GM12878 (cell line): ENCODE data around the gene NCAPD2. TPM values are rescaled to one million over a fixed set of nuclear protein-coding genes. Genes with fewer than 3 reads are reported as not detected.
"Not testable (repeated sequence)": the region's sequence is repeated elsewhere in the genome, so short reads cannot be mapped to it uniquely, and the experiment has no call there.

Source experiments
- ATAC-seq: fragments of 200-7000 bp; cut with Tn5 transposase; 3 replicates; pipeline ENCODE4 v1.9.1; 2020; ENCODE audit warnings: mild to moderate bottlenecking, moderate library complexity
- BruUV-seq: library from RNA; stranded (reverse); fragments of 400-500 nt; replicated peaks from 2 replicates; lab custom pipeline; 2021; lab: Mats Ljungman, UMichigan
- CTCF ChIA-PET: fragments of 300-600 bp; sonication (Branson Sonifier 250); formaldehyde crosslinking; extraction: SDS; loops from one replicate; lab custom pipeline; 2021; ENCODE audit warnings: inconsistent platforms; lab: Yijun Ruan, JAX
- POLR2A ChIA-PET: fragments of 350-600 bp; formaldehyde crosslinking; extraction: SDS; loops from one replicate; lab custom pipeline; 2021; ENCODE audit warnings: inconsistent platforms; lab: Charles Lee
- RAD21 ChIA-PET: fragments of 300-600 bp; sonication (Branson Sonifier 250); formaldehyde crosslinking; loops from one replicate; lab custom pipeline; 2023; ENCODE audit warnings: antibody characterized with exemption; ENCODE audit not compliant: unreplicated experiment; lab: Charles Lee
- SMC1A ChIA-PET: fragments of 300-600 bp; sonication (Branson Sonifier 250); formaldehyde crosslinking; loops from one replicate; lab custom pipeline; 2023; ENCODE audit not compliant: unreplicated experiment, uncharacterized antibody; lab: Charles Lee
- DNase-seq: peaks from one replicate; pipeline ENCODE4 v3.0.0-alpha.2; 2011; ENCODE audit warnings: low read depth, low spot score
- FAIRE-seq: peaks from 3 replicates; lab custom pipeline; 2011; peaks lifted over from hg19 to GRCh38; lab: Jason Lieb, UNC
- H2AFZ ChIP-seq: 2 replicates; pipeline ENCODE4 v1.6.0; 2011; ENCODE audit warnings: low read depth, low read length, control low read depth; ENCODE audit not compliant: control insufficient read depth
- H3K27ac ChIP-seq: 2 replicates; pipeline ENCODE4 v1.5.1; 2011; ENCODE audit warnings: control low read depth; ENCODE audit not compliant: control insufficient read depth, insufficient read depth
- H3K27me3 ChIP-seq, 2 experiments: replicated peaks in 1 of 2; 2 replicates each; pipeline versions ENCODE4 v1.6.0 to v1.6.1; 2011; ENCODE audit warnings: low read length in 1 of 2; ENCODE audit not compliant: control insufficient read depth in 2 of 2, insufficient read depth in 2 of 2
- H3K36me3 ChIP-seq, 2 experiments: 2 replicates each; pipeline ENCODE4 v1.5.1; 2011; ENCODE audit warnings: low read length in 1 of 2; ENCODE audit not compliant: control insufficient read depth in 2 of 2, insufficient read depth in 2 of 2
- H3K4me1 ChIP-seq: 2 replicates; pipeline ENCODE4 v1.6.1; 2011; ENCODE audit warnings: mild to moderate bottlenecking, low read length, moderate library complexity, mixed read lengths; ENCODE audit not compliant: control insufficient read depth, insufficient read depth
- H3K4me2 ChIP-seq: 2 replicates; pipeline ENCODE4 v1.6.0; 2011; ENCODE audit warnings: control low read depth; ENCODE audit not compliant: control insufficient read depth, insufficient read depth
- H3K4me3 ChIP-seq: fragments of 200-600 bp; sonication (generic); 2 replicates; pipeline ENCODE4 v1.5.1; 2016
- H3K79me2 ChIP-seq: 2 replicates; pipeline ENCODE4 v1.6.0; 2011; ENCODE audit warnings: low read length; ENCODE audit not compliant: control insufficient read depth, insufficient read depth
- H3K9ac ChIP-seq: 2 replicates; pipeline ENCODE4 v1.8.0; 2011; ENCODE audit warnings: low read length, control low read depth, mixed read lengths; ENCODE audit not compliant: control insufficient read depth, insufficient read depth
- H3K9me3 ChIP-seq: replicated peaks from 3 replicates; pipeline ENCODE4 v1.5.1; 2011; ENCODE audit warnings: mild to moderate bottlenecking, low read length; ENCODE audit not compliant: control insufficient read depth, insufficient read depth
- H4K20me1 ChIP-seq: 2 replicates; pipeline ENCODE4 v1.6.0; 2011; ENCODE audit not compliant: control insufficient read depth, insufficient read depth
- BCL11A ChIP-seq: IDR thresholded peaks from 2 replicates; pipeline ENCODE4 v1.6.1; 2011; ENCODE audit warnings: low read depth, low read length
- HSF1 ChIP-seq: fragments of 150-350 bp; IDR thresholded peaks from 2 replicates; pipeline ENCODE4 v1.6.1; 2014; ENCODE audit warnings: mild to moderate bottlenecking, low read depth, low read length
- LARP7 ChIP-seq: fragments of 450-650 bp; IDR thresholded peaks from 2 replicates; pipeline ENCODE4 v1.6.1; 2017; ENCODE audit warnings: mild to moderate bottlenecking
- POLR2AphosphoS2 ChIP-seq: IDR thresholded peaks from 2 replicates; pipeline ENCODE4 v1.6.1; 2011; ENCODE audit warnings: low read depth, mild to moderate bottlenecking, low read length, improper control_type of control experiment, moderate library complexity
- RAD51 ChIP-seq: fragments of 450-650 bp; IDR thresholded peaks from 2 replicates; pipeline ENCODE4 v1.6.1; 2016; ENCODE audit warnings: moderate library complexity, mild to moderate bottlenecking, inconsistent platforms
- SREBF2 ChIP-seq: IDR thresholded peaks from 2 replicates; pipeline ENCODE4 v1.6.1; 2012; ENCODE audit warnings: mild to moderate bottlenecking, low read length
- SRF ChIP-seq, 2 experiments: IDR thresholded peaks; 2 replicates each; pipeline ENCODE4 v1.6.1; 2011; ENCODE audit warnings: low read depth in 2 of 2, low read length in 2 of 2, mild to moderate bottlenecking in 1 of 2, moderate library complexity in 1 of 2
- USF2 ChIP-seq: IDR thresholded peaks from 2 replicates; pipeline ENCODE4 v1.6.1; 2011; ENCODE audit warnings: low read depth, low read length, improper control_type of control experiment, borderline replicate concordance
- ZZZ3 ChIP-seq: IDR thresholded peaks from 2 replicates; pipeline ENCODE4 v1.6.1; 2011; ENCODE audit warnings: low read depth; ENCODE audit not compliant: control insufficient read depth, insufficient read length
- WGBS: methylation state at CpG from one replicate; pipeline ENCODE4 v1.1.6; 2016; ENCODE audit warnings: low lambda C conversion rate; ENCODE audit not compliant: insufficient replicate concordance, insufficient coverage; ENCODE audit errors: missing lambda C conversion rate; 5-methylcytosine and 5-hydroxymethylcytosine counted together
- in situ Hi-C: fragments of 300-500 bp; cut with MboI; formaldehyde crosslinking; loops from 9 replicates; pipeline ENCODE4 v1.14.3; 2018; ENCODE audit warnings: mixed read lengths
- intact Hi-C: fragments of 100-400 bp; cut with micrococcal nuclease; formaldehyde crosslinking; loops from one replicate; pipeline ENCODE4 v1.14.2; 2022; ENCODE audit not compliant: unreplicated experiment
- polyA plus RNA-seq, 11 experiments: library from polyadenylated mRNA; depleted of rRNA in 4 of 11; unstranded in 6 of 11; stranded (reverse) in 5 of 11; fragments of >200 nt; fragmentation: Nextera tagmentation in 4 of 11; fragmentation: Illumina TruSeq in 1 of 11; extraction: Ambion mirVana in 4 of 11; extraction: Trizol in 1 of 11; gene quantifications; 1 replicate in 1 of 11; 2 replicates in 10 of 11; pipeline versions ENCODE4 v1.2.1 to v1.2.3, GENCODE V29; 2011 to 2016; ENCODE audit warnings: inconsistent platforms in 2 of 11, missing spikeins in 2 of 11, low read depth in 1 of 11
- total RNA-seq, 4 experiments: library from RNA; depleted of rRNA in 3 of 4; stranded (reverse); fragments of >200 nt in 3 of 4; fragmentation: Illumina TruSeq in 1 of 4; extraction: Trizol in 1 of 4; gene quantifications; 2 replicates each; pipeline versions ENCODE4 v1.2.1 to v1.2.3, GENCODE V29; 2013 to 2021

Gene NCAPD2
- total and polyA plus RNA-seq, 10 of the 15 experiments (the other 5 are each of a cell fraction or from before 2014, with no cell fraction given) = 24.2 to 160 (median 110) TPM

GRCh38 chr12:6490673-6491072, 3.2 kb upstream of the NCAPD2 start:
- intact Hi-C loops = loop anchor here (5.0 kb wide), 1 partner anchor 42 kb away; the partner anchor contains the start of gene GAPDH
- H2AFZ ChIP-seq, H3K36me3 ChIP-seq, H3K27me3 ChIP-seq, H3K4me1 ChIP-seq, DNase-seq, H3K4me2 ChIP-seq, H3K9me3 ChIP-seq, H4K20me1 ChIP-seq, ATAC-seq, BruUV-seq, H3K27ac ChIP-seq, in situ Hi-C loops, FAIRE-seq, H3K9ac ChIP-seq, H3K4me3 ChIP-seq: not testable (repeated sequence)
- ChIA-PET SMC1A (interaction anchor here (0.6 to 1.8 kb wide), 6 partner anchors 11 to 156 kb away, joined by 3 to 7 read pairs (median 4); partner anchors contain the start of gene VAMP1), POLR2A (interaction anchor here (0.6 to 0.7 kb wide), 3 partner anchors 21 to 108 kb away, joined by 3 to 6 read pairs (median 3); no protein-coding TSS in a partner anchor), RAD21 (interaction anchor here (0.6 kb wide), 1 partner anchor 25 kb away, joined by 3 read pairs; no protein-coding TSS in a partner anchor), CTCF (interaction anchor here (0.9 to 1.8 kb wide), 3 partner anchors 26 to 67 kb away, joined by 3 to 5 read pairs (median 4); no protein-coding TSS in a partner anchor)
- peaks cover 31% of the 10 kb centered on the region for H3K79me2 ChIP-seq
- 100% methylated on average over 1 of the region's 1 CpG for WGBS

- FAIRE-seq (no peak), DNase-seq (peak; percentile 72), ATAC-seq (peak; percentile 92)
- Histone ChIP-seq H3K4me2 (peak within 1 kb of the TSS; percentile 97), H3K79me2 (peaks cover 50% of the 10 kb centered on the region), H3K27ac (peak within 1 kb of the TSS; percentile 97), H3K4me3 (peak within 1 kb of the TSS; percentile 93), H3K4me1 (peaks cover 6% of the 10 kb centered on the region; the same call in 1 of the 2 replicates), H2AFZ (peak within 1 kb of the TSS; percentile 88), H3K9me3 (no peaks in the 10 kb centered on the region), H3K9ac (peak within 1 kb of the TSS; percentile 95), H3K27me3 (no peaks in the 10 kb centered on the region), H4K20me1 (no peaks in the 10 kb centered on the region), H3K36me3 (peaks cover 2 to 14% of the 10 kb centered on the region in 2 experiments)
- BruUV-seq = TSS peak; percentile 96
- intact Hi-C loops = loop anchor here (1.0 to 5.0 kb wide), 4 partner anchors 23 to 70 kb away; partner anchors contain the start of genes GAPDH and VAMP1
- ChIA-PET SMC1A (interaction anchor here (0.8 to 1.5 kb wide), 8 partner anchors 11 to 69 kb away, joined by 3 to 5 read pairs (median 4); partner anchors contain the start of genes TAPBPL and VAMP1), RAD21 (interaction anchor here (0.7 to 1.5 kb wide), 15 partner anchors 22 to 260 kb away, joined by 3 to 7 read pairs (median 4); partner anchors contain the start of genes GAPDH, MLF2, TAPBPL and VAMP1), CTCF (interaction anchor here (0.7 to 2.2 kb wide), 11 partner anchors 9 to 69 kb away, joined by 3 to 12 read pairs (median 4); partner anchors contain the start of gene GAPDH), POLR2A (interaction anchor here (0.8 to 1.8 kb wide), 13 partner anchors 9 to 196 kb away, joined by 3 to 25 read pairs (median 5); partner anchors contain the start of genes CD27, GAPDH, VAMP1 and ZNF384)
- in situ Hi-C loops = no loop called here
- under 1% methylated on average over 39 of the region's 39 CpGs for WGBS
- TF ChIP-seq BCL11A (no peak), SREBF2 (peak; percentile 58), ZZZ3 (no peak), POLR2AphosphoS2 (peak; percentile 55; the same call in 1 of the 2 replicates), RAD51 (no peak), HSF1 (no peak), LARP7 (no peak), USF2 (no peak), SRF (IDR thresholded peaks at IDR 0.05; ENCODE audit: low read depth in 2 of 2, low read length in 2 of 2) (peak in 1 of 2 experiments; percentile 24; a peak in 1 of 4 replicates)
Observed at GRCh38 chr12:6492838-6493496, 935 bp upstream of the NCAPD2 start, which contains the start of gene MRPL51. Gene MRPL51 (minus strand): TSS chr12:6493262. CDS start chr12:6493136, 126 bp downstream.
